CD14-positive monocyte (primary cell): ENCODE data around the gene WAC. TPM values are rescaled to one million over a fixed set of nuclear protein-coding genes. Genes with fewer than 3 reads are reported as not detected.

Experiments used
- DNase-seq, 3 donors: peaks; one replicate each; pipeline ENCODE4 v3.0.0-alpha.2; 2011 to 2022
- H2AFZ ChIP-seq: 2 replicates; pipeline ENCODE4 v1.6.0; 2012; ENCODE audit warnings: mild to moderate bottlenecking, low read depth, low read length, inconsistent platforms; ENCODE audit not compliant: insufficient read depth, poor library complexity, severe bottlenecking
- H3K27ac ChIP-seq, 2 donors: 1 replicate in 1 of 2; 2 replicates in 1 of 2; pipeline ENCODE4 v1.5.1; 2012 to 2013; ENCODE audit warnings: low read length in 2 of 2, control low read depth in 1 of 2, inconsistent platforms in 1 of 2, low read depth in 1 of 2, mild to moderate bottlenecking in 1 of 2
- H3K27me3 ChIP-seq, 2 donors: one replicate each; pipeline versions ENCODE4 v1.6.0 to v1.6.1; 2011 to 2013; ENCODE audit warnings: low read length in 2 of 2; ENCODE audit not compliant: control insufficient read depth in 2 of 2, insufficient read depth in 2 of 2
- H3K36me3 ChIP-seq, 2 donors: replicated peaks in 1 of 2; 1 replicate in 1 of 2; 2 replicates in 1 of 2; pipeline versions ENCODE4 v1.5.1 to v1.6.1; 2012 to 2013; ENCODE audit warnings: low read length in 2 of 2, control low read depth in 1 of 2, inconsistent platforms in 1 of 2, mild to moderate bottlenecking in 1 of 2; ENCODE audit not compliant: insufficient read depth in 2 of 2, control insufficient read depth in 1 of 2
- H3K4me1 ChIP-seq, 2 donors: 1 replicate in 1 of 2; 2 replicates in 1 of 2; pipeline versions ENCODE4 v1.5.1 to v1.6.1; 2012 to 2013; ENCODE audit warnings: low read length in 2 of 2, control low read depth in 1 of 2, inconsistent platforms in 1 of 2, mild to moderate bottlenecking in 1 of 2, moderate library complexity in 1 of 2; ENCODE audit not compliant: insufficient read depth in 2 of 2, control insufficient read depth in 1 of 2
- H3K4me2 ChIP-seq: replicated peaks from 2 replicates; pipeline ENCODE3; 2012; ENCODE audit warnings: low read length, moderate library complexity, mild to moderate bottlenecking; ENCODE audit not compliant: poor library complexity, severe bottlenecking; ENCODE audit errors: extremely low read depth
- H3K4me3 ChIP-seq, 3 experiments: fragments of 200-600 bp in 1 of 3; sonication (generic) in 1 of 3; replicated peaks in 1 of 3; 1 replicate in 2 of 3; 2 replicates in 1 of 3; pipeline ENCODE4 v1.5.1; 2011 to 2013; ENCODE audit warnings: low read length in 3 of 3, mild to moderate bottlenecking in 3 of 3, control low read depth in 2 of 3, low read depth in 2 of 3, inconsistent platforms in 1 of 3, moderate library complexity in 1 of 3
- H3K79me2 ChIP-seq: 2 replicates; pipeline ENCODE4 v1.6.0; 2012; ENCODE audit warnings: mild to moderate bottlenecking, control low read depth, inconsistent platforms, low read length, moderate library complexity; ENCODE audit not compliant: insufficient read depth
- H3K9ac ChIP-seq: 2 replicates; pipeline ENCODE4 v1.6.0; 2017; ENCODE audit warnings: low read length, mild to moderate bottlenecking; ENCODE audit not compliant: insufficient read depth, poor library complexity, severe bottlenecking
- H3K9me3 ChIP-seq, 2 donors: replicated peaks in 1 of 2; 1 replicate in 1 of 2; 2 replicates in 1 of 2; pipeline versions ENCODE4 v1.5.1 to v1.6.1; 2012 to 2013; ENCODE audit warnings: low read length in 2 of 2, control low read depth in 1 of 2; ENCODE audit not compliant: control insufficient read depth in 1 of 2, insufficient read depth in 1 of 2
- H4K20me1 ChIP-seq: 2 replicates; pipeline ENCODE4 v1.6.0; 2012; ENCODE audit warnings: mild to moderate bottlenecking, low read length, control low read depth, moderate library complexity; ENCODE audit not compliant: insufficient read depth
- H3K27ac Mint-ChIP-seq, 7 donors: one replicate each; pipeline ENCODE4 v1.8.0; 2020; ENCODE audit warnings: mild to moderate bottlenecking in 7 of 7, mixed read lengths in 7 of 7, moderate library complexity in 6 of 7, inconsistent platforms in 2 of 7
- H3K27me3 Mint-ChIP-seq, 3 donors: one replicate each; pipeline ENCODE4 v1.8.0; 2021 to 2022; ENCODE audit warnings: low read depth in 3 of 3, mild to moderate bottlenecking in 3 of 3, mixed read lengths in 3 of 3, moderate library complexity in 3 of 3, inconsistent platforms in 1 of 3
- H3K36me3 Mint-ChIP-seq, 2 donors: one replicate each; pipeline ENCODE4 v1.8.0; 2020; ENCODE audit warnings: mixed read lengths in 2 of 2, inconsistent platforms in 1 of 2, mild to moderate bottlenecking in 1 of 2
- H3K4me1 Mint-ChIP-seq: one replicate; pipeline ENCODE4 v1.8.0; 2020; ENCODE audit warnings: mild to moderate bottlenecking, mixed read lengths
- H3K4me3 Mint-ChIP-seq, 2 donors: one replicate each; pipeline ENCODE4 v1.8.0; 2020; ENCODE audit warnings: mild to moderate bottlenecking in 2 of 2, mixed read lengths in 2 of 2, moderate library complexity in 1 of 2
- H3K9me3 Mint-ChIP-seq, 7 donors: one replicate each; pipeline ENCODE4 v1.8.0; 2020 to 2022; ENCODE audit warnings: mixed read lengths in 7 of 7, mild to moderate bottlenecking in 6 of 7, moderate library complexity in 6 of 7, inconsistent platforms in 2 of 7
- WGBS: methylation state at CpG from one replicate; pipeline ENCODE4 v1.1.5; 2013; ENCODE audit warnings: missing lambda C conversion rate; ENCODE audit not compliant: insufficient coverage; 5-methylcytosine and 5-hydroxymethylcytosine counted together
- intact Hi-C, 2 donors: fragments of 100-400 bp; cut with micrococcal nuclease; formaldehyde crosslinking; loops; one replicate each; pipeline versions ENCODE4 v1.15.0 to v1.15.1; 2023
- polyA plus RNA-seq, 3 donors: library from polyadenylated mRNA; depleted of rRNA in 1 of 3; unstranded in 2 of 3; stranded (reverse) in 1 of 3; fragments of 300-500 nt in 2 of 3; fragments of >200 nt in 1 of 3; fragmentation: Illumina TruSeq in 2 of 3; gene quantifications; 1 replicate in 2 of 3; 2 replicates in 1 of 3; pipeline ENCODE4 v1.2.3, GENCODE V29; 2012 to 2021
- TF ChIP-seq, protein P1 (sequence below): fragments of 200-600 bp; IDR thresholded peaks from one replicate; pipeline ENCODE4 v1.8.0; 2022; ENCODE audit warnings: antibody characterized with exemption, mild to moderate bottlenecking

The WAC gene
- polyA plus RNA-seq, 3 donors, result 46.7 to 80.8 (median 67.9) TPM

DNA sequence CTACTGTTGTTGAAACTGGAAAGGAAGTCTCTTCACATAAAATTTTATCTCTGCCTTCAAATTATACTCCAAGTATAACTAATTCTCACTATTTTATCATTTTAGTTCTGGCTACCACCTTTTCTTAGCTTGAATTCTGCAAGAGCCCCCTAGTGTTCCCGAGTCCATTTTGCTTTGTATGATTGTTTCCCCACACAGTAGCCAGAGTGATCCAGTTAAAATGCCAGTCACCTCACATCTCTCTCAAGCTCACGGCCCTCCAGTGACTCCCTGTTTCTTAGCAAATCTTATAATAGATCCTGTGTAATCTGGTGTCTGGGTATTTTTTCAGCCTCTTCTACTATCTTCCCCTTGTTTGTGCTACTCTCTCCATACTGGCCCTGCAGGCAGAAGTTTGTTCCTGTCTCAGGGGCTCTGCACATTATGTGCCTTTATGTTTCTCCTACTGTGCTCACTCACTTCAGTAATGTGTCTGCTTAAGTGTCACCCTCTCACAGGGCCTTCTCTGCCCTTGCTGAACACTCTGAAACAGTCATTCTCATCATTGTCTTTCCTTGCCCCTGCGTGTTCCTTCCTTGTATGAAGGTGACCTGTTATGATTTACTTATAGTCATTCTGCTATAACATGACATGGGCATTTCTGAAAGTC lies 8.9 kb downstream of the WAC start:
- H3K27ac Mint-ChIP-seq, result peak overlapping the region in 5 of 7 donors; percentile 4 to 74 (median 59)

DNA sequence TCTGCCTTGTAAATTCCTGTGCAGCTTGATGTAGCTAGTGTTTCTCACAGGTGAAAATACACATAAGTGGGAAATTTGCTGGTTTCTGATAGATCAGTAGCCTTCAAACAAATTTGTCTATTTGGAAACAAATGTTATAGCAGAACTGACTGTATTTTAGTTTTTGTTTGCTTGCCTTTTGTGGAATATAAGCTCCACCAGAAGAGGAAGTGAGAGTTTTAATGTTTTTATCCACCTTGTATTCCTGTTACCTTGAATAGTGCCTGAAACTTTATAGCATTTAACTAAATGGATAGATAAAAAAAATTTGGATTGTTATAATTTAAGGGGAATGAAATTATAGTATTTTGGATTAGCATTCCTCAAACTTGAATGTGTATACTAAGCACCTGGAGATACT lies 9.8 kb downstream of the WAC start:
- no peak overlapping the region for H3K4me2 ChIP-seq
- Mint-ChIP-seq H3K27ac (peak overlapping the region in 2 of 7 donors; percentile 12 to 38), H3K4me1 (peaks cover 17% of the 10 kb centered on the region), H3K9me3 (no peaks in the 10 kb centered on the region), H3K36me3 (peaks cover 64 to 76% of the 10 kb centered on the region in 2 donors), H3K4me3 (no peak overlapping the region), H3K27me3 (no peaks in the 10 kb centered on the region)
- H3K9ac ChIP-seq, result no peak overlapping the region
- H3K4me3 ChIP-seq, result no peak overlapping the region
- intact Hi-C loops, result no loop called here
- no peaks in the 10 kb centered on the region for H3K27me3 ChIP-seq
- H3K36me3 ChIP-seq, result peaks cover 74 to 86% of the 10 kb centered on the region in 2 donors
- H3K4me1 ChIP-seq, result no peaks in the 10 kb centered on the region
- peak overlapping the region in 1 of 2 donors; percentile 44 for H3K27ac ChIP-seq
- H4K20me1 ChIP-seq, result peaks cover 100% of the 10 kb centered on the region
- H2AFZ ChIP-seq, result no peak overlapping the region
- no peak for DNase-seq
- H3K79me2 ChIP-seq, result peaks cover 100% of the 10 kb centered on the region
- TF ChIP-seq, protein P1, sequence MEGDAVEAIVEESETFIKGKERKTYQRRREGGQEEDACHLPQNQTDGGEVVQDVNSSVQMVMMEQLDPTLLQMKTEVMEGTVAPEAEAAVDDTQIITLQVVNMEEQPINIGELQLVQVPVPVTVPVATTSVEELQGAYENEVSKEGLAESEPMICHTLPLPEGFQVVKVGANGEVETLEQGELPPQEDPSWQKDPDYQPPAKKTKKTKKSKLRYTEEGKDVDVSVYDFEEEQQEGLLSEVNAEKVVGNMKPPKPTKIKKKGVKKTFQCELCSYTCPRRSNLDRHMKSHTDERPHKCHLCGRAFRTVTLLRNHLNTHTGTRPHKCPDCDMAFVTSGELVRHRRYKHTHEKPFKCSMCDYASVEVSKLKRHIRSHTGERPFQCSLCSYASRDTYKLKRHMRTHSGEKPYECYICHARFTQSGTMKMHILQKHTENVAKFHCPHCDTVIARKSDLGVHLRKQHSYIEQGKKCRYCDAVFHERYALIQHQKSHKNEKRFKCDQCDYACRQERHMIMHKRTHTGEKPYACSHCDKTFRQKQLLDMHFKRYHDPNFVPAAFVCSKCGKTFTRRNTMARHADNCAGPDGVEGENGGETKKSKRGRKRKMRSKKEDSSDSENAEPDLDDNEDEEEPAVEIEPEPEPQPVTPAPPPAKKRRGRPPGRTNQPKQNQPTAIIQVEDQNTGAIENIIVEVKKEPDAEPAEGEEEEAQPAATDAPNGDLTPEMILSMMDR, result no peak
- H3K9me3 ChIP-seq, result no peaks in the 10 kb centered on the region

More for the DNA sequence above, 8.9 kb downstream of the WAC start:
- Histone ChIP-seq H2AFZ (no peak overlapping the region), H3K4me1 (no peaks in the 10 kb centered on the region), H3K4me3 (no peak overlapping the region), H3K27ac (peak overlapping the region in 1 of 2 donors; percentile 44), H3K36me3 (peaks cover 80 to 95% of the 10 kb centered on the region in 2 donors), H4K20me1 (peaks cover 100% of the 10 kb centered on the region), H3K9ac (no peak overlapping the region), H3K9me3 (no peaks in the 10 kb centered on the region), H3K79me2 (peaks cover 100% of the 10 kb centered on the region), H3K4me2 (no peak overlapping the region), H3K27me3 (no peaks in the 10 kb centered on the region)
- Mint-ChIP-seq H3K27me3 (no peaks in the 10 kb centered on the region), H3K36me3 (peaks cover 69 to 79% of the 10 kb centered on the region in 2 donors), H3K9me3 (no peaks in the 10 kb centered on the region), H3K4me1 (peaks cover 20% of the 10 kb centered on the region), H3K4me3 (no peak overlapping the region)
- intact Hi-C loops, result no loop called here
- TF ChIP-seq, protein P1, result no peak
- 71% methylated on average over 1 of the region's 3 CpGs for WGBS
- no peak for DNase-seq
